Trophoblast cell (in vitro differentiated cells and primary cell): ENCODE measurements around the gene ZKSCAN4.

Source experiments
- DNase-seq, 2 donors: peaks; one replicate each; pipeline ENCODE4 v3.0.0-alpha.2; 2016
- H2AFZ ChIP-seq: 2 replicates; pipeline ENCODE4 v1.6.1; 2013; ENCODE audit warnings: low read length, moderate library complexity, mild to moderate bottlenecking; ENCODE audit not compliant: insufficient read depth, poor library complexity
- H2AK5ac ChIP-seq: 2 replicates; pipeline ENCODE4 v1.6.1; 2013; ENCODE audit warnings: mild to moderate bottlenecking, low read length
- H2BK120ac ChIP-seq: 2 replicates; pipeline ENCODE4 v1.6.1; 2013; ENCODE audit warnings: low read length, mild to moderate bottlenecking, moderate library complexity; ENCODE audit not compliant: insufficient read depth, poor library complexity
- H2BK12ac ChIP-seq: 2 replicates; pipeline ENCODE4 v1.6.1; 2013; ENCODE audit warnings: mild to moderate bottlenecking, low read length, moderate library complexity
- H2BK5ac ChIP-seq: 2 replicates; pipeline ENCODE4 v1.6.1; 2013; ENCODE audit warnings: low read length, low read depth, moderate library complexity, mild to moderate bottlenecking; ENCODE audit not compliant: poor library complexity
- H3K14ac ChIP-seq: 2 replicates; pipeline ENCODE4 v1.6.1; 2013; ENCODE audit warnings: mild to moderate bottlenecking, low read length
- H3K18ac ChIP-seq: 2 replicates; pipeline ENCODE4 v1.6.1; 2013; ENCODE audit warnings: mild to moderate bottlenecking, low read length
- H3K23ac ChIP-seq: 2 replicates; pipeline ENCODE4 v1.6.1; 2013; ENCODE audit warnings: low read length
- H3K27ac ChIP-seq: 2 replicates; pipeline ENCODE4 v1.5.1; 2013; ENCODE audit warnings: low read depth, mild to moderate bottlenecking, inconsistent platforms, low read length, moderate library complexity
- H3K27me3 ChIP-seq: 2 replicates; pipeline ENCODE4 v1.6.1; 2013; ENCODE audit warnings: inconsistent platforms, mild to moderate bottlenecking, low read length, moderate library complexity; ENCODE audit not compliant: insufficient read depth
- H3K36me3 ChIP-seq, 2 experiments: 1 replicate in 1 of 2; 2 replicates in 1 of 2; pipeline ENCODE4 v1.6.1; 2013; ENCODE audit warnings: low read length in 2 of 2, mild to moderate bottlenecking in 2 of 2, moderate library complexity in 1 of 2; ENCODE audit not compliant: insufficient read depth in 2 of 2, control insufficient read depth in 1 of 2
- H3K4ac ChIP-seq: 2 replicates; pipeline ENCODE4 v1.6.1; 2013; ENCODE audit warnings: low read depth, mild to moderate bottlenecking, low read length, moderate library complexity
- H3K4me1 ChIP-seq, 2 experiments: 1 replicate in 1 of 2; 2 replicates in 1 of 2; pipeline ENCODE4 v1.6.1; 2013; ENCODE audit warnings: low read length in 2 of 2, mild to moderate bottlenecking in 2 of 2, moderate library complexity in 1 of 2; ENCODE audit not compliant: insufficient read depth in 2 of 2, control insufficient read depth in 1 of 2
- H3K4me2 ChIP-seq: 2 replicates; pipeline ENCODE4 v1.6.1; 2013; ENCODE audit warnings: inconsistent platforms, mild to moderate bottlenecking, low read length, moderate library complexity
- H3K4me3 ChIP-seq: 2 replicates; pipeline ENCODE4 v1.5.1; 2013; ENCODE audit warnings: mild to moderate bottlenecking, low read depth, low read length, inconsistent platforms
- H3K79me1 ChIP-seq: one replicate; pipeline ENCODE4 v1.6.1; 2013; ENCODE audit warnings: low read length
- H3K79me2 ChIP-seq: 2 replicates; pipeline ENCODE4 v1.6.1; 2013; ENCODE audit warnings: low read length, mild to moderate bottlenecking; ENCODE audit not compliant: control insufficient read depth, insufficient read depth, poor library complexity
- H3K9ac ChIP-seq: 2 replicates; pipeline ENCODE4 v1.6.1; 2013; ENCODE audit warnings: mild to moderate bottlenecking, low read length
- H3K9me3 ChIP-seq: 2 replicates; pipeline ENCODE4 v1.6.1; 2013; ENCODE audit warnings: low read depth, mild to moderate bottlenecking, control low read depth, inconsistent platforms, low read length; ENCODE audit not compliant: insufficient read depth
- H4K12ac ChIP-seq: 2 replicates; pipeline ENCODE4 v1.6.1; 2013; ENCODE audit warnings: low read depth, mild to moderate bottlenecking, low read length, moderate library complexity
- H4K8ac ChIP-seq: 2 replicates; pipeline ENCODE4 v1.6.1; 2013; ENCODE audit warnings: low read depth, mild to moderate bottlenecking, low read length, moderate library complexity
- H4K91ac ChIP-seq: one replicate; pipeline ENCODE4 v1.6.1; 2013; ENCODE audit warnings: low read depth, mild to moderate bottlenecking, low read length, moderate library complexity
- WGBS: extraction: QIAGEN DNeasy Blood & Tissue Kit; methylation state at CpG from one replicate; pipeline ENCODE4 v1.1.7; 2013; ENCODE audit warnings: missing lambda C conversion rate; ENCODE audit not compliant: insufficient read length, insufficient coverage; ENCODE audit errors: extremely low coverage; 5-methylcytosine and 5-hydroxymethylcytosine counted together

Gene ZKSCAN4

DNA sequence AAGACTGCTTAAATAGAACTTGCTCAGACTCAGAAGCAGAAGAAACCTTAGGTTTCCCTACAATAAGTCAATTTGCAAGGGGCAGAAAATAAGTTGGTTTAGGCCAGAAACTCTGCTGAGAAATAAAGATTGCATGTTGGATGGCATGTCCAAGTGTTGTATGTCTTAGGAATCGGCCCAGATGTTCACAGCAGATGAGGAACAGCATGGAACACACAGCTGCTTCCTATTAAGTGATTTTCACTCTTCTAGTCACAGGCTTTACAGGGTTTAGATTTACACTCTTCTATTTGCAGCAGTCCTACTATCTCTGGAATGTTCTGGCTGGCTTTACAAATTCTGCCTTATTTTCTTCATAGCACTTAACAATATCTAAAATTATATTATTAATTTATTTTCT lies 3.2 kb downstream of the ZKSCAN4 start:
- Histone ChIP-seq H4K8ac (no peak overlapping the region), H3K36me3 (peaks cover 6 to 22% of the 10 kb centered on the region in 2 experiments), H3K27me3 (no peaks in the 10 kb centered on the region), H3K18ac (no peak overlapping the region), H3K4me2 (no peak overlapping the region), H3K14ac (no peak overlapping the region), H3K79me2 (no peaks in the 10 kb centered on the region), H4K91ac (no peak overlapping the region), H3K23ac (no peak overlapping the region), H3K4me3 (no peak overlapping the region), H3K27ac (no peak overlapping the region), H4K12ac (no peak overlapping the region), H3K79me1 (no peaks in the 10 kb centered on the region), H2BK120ac (no peak overlapping the region), H2AK5ac (no peak overlapping the region), H2BK5ac (no peak overlapping the region), H2AFZ (no peak overlapping the region), H3K4me1 (peaks cover 6 to 9% of the 10 kb centered on the region in 2 experiments), H3K4ac (no peak overlapping the region), H2BK12ac (no peak overlapping the region), H3K9me3 (peaks cover 3% of the 10 kb centered on the region), H3K9ac (no peak overlapping the region)
- no peak for DNase-seq
- no CpG with 5 or more reads among the region's 1 CpG for WGBS

DNA sequence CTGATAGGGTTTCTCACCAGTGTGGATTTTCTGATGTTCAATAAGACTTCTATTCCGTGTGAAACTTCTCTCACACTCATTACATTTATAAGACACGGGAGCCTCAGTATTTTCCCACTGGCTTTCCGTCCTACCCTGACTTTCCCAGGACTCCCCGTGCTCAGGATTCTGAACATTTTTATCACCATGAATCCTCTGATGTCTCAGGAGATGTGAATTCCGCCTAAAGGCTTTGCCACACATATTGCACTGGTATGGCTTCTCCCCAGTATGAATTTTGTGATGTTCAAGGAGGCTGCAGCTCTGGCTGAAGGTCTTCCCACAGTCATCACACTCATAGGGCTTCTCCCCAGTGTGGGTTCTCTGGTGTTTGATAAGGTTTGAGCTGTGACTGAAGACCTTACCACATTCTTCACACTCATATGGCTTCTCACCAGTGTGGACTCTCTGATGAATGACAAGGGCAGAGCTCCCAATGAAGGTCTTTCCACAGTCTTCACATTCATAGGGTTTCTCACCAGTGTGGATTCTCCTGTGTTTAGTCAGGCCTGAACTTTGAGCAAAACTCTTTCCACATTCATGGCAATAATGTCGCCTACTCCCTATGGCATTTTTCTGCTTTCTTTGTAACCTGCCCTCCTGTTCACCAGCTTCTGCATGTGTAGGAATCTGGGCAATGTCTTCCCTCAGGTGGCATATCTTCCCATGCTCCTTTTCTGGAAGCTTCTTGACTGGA lies 6.7 kb downstream of the ZKSCAN4 start:
- H3K79me2 ChIP-seq, result no peaks in the 10 kb centered on the region
- no peak overlapping the region for H2BK5ac ChIP-seq
- H3K4ac ChIP-seq, result no peak overlapping the region
- H4K91ac ChIP-seq, result no peak overlapping the region
- H4K12ac ChIP-seq, result no peak overlapping the region
- no peak overlapping the region for H3K4me2 ChIP-seq
- no peaks in the 10 kb centered on the region for H3K27me3 ChIP-seq
- H3K9ac ChIP-seq, result no peak overlapping the region
- no peaks in the 10 kb centered on the region for H3K9me3 ChIP-seq
- H3K4me1 ChIP-seq, result no peaks in the 10 kb centered on the region
- no peak overlapping the region for H4K8ac ChIP-seq
- peak; percentile 78 to 91 for DNase-seq
- H2AFZ ChIP-seq, result no peak overlapping the region
- H2AK5ac ChIP-seq, result no peak overlapping the region
- peaks cover 6 to 22% of the 10 kb centered on the region in 2 experiments for H3K36me3 ChIP-seq
- WGBS, result no CpG with 5 or more reads among the region's 6 CpGs
- H3K79me1 ChIP-seq, result no peaks in the 10 kb centered on the region
- no peak overlapping the region for H3K14ac ChIP-seq
- no peak overlapping the region for H3K18ac ChIP-seq
- no peak overlapping the region for H3K23ac ChIP-seq
- H2BK12ac ChIP-seq, result no peak overlapping the region
- no peak overlapping the region for H3K4me3 ChIP-seq
- no peak overlapping the region for H3K27ac ChIP-seq
- H2BK120ac ChIP-seq, result no peak overlapping the region

DNA sequence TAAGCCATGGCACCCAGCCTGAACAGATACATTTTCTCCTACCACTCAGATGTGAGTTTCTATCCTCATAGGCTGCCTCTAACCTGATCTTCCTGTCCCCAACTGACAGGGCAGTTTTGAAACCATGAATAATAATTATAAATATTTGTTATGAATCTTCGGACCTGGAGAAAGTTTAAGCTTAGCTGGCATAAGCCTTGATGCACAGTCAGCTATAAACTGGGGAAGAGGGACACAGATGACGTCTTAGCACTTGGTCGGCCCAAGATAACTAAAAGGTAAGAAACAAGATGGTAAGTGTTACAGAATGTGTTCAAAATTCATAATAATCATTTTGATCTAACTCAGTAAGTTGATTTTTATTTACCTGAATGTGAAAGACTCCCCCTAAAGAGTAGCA lies 8.1 kb downstream of the ZKSCAN4 start:
- H3K36me3 ChIP-seq, result peaks cover 6 to 20% of the 10 kb centered on the region in 2 experiments
- H3K4me1 ChIP-seq, result no peaks in the 10 kb centered on the region
- no peaks in the 10 kb centered on the region for H3K9me3 ChIP-seq
- no peak overlapping the region for H4K91ac ChIP-seq
- H3K14ac ChIP-seq, result no peak overlapping the region
- no peak overlapping the region for H2AK5ac ChIP-seq
- no peaks in the 10 kb centered on the region for H3K79me1 ChIP-seq
- H2BK120ac ChIP-seq, result no peak overlapping the region
- no peaks in the 10 kb centered on the region for H3K27me3 ChIP-seq
- no peak for DNase-seq
- H3K79me2 ChIP-seq, result no peaks in the 10 kb centered on the region
- H3K23ac ChIP-seq, result no peak overlapping the region
- no peak overlapping the region for H3K4me3 ChIP-seq
- no peak overlapping the region for H4K12ac ChIP-seq
- no peak overlapping the region for H4K8ac ChIP-seq
- no peak overlapping the region for H2BK12ac ChIP-seq
- H2AFZ ChIP-seq, result no peak overlapping the region
- H3K18ac ChIP-seq, result no peak overlapping the region
- H3K27ac ChIP-seq, result no peak overlapping the region
- H3K9ac ChIP-seq, result no peak overlapping the region
- no peak overlapping the region for H3K4ac ChIP-seq
- H2BK5ac ChIP-seq, result no peak overlapping the region
- no CpG with 5 or more reads among the region's 3 CpGs for WGBS
- no peak overlapping the region for H3K4me2 ChIP-seq

DNA sequence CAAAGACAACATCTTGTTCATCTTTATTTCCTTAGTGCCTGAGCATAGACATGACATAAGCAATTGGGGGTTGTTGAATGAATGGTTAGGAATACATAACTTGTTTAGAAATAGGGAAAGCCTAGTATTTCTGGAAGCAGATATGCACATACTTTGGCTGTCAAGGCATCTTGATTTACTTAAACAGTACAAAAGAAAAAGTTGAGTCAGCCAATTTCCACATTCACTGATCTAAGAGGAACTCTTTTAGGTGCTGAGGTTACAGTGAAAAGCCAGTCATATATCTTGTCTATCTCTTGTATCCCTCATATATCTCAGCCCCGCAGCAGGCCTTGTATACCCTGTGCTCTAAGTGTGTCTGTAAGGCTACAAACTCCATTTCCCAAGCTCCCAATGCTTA lies 11.6 kb downstream of the ZKSCAN4 start:
- Histone ChIP-seq H3K36me3 (peaks cover 6 to 12% of the 10 kb centered on the region in 2 experiments), H3K18ac (no peak overlapping the region), H3K27ac (no peak overlapping the region), H2AFZ (no peak overlapping the region), H2BK5ac (no peak overlapping the region), H4K12ac (no peak overlapping the region), H2BK12ac (no peak overlapping the region), H3K4ac (no peak overlapping the region), H3K14ac (no peak overlapping the region), H4K8ac (no peak overlapping the region), H3K23ac (no peak overlapping the region), H3K27me3 (no peaks in the 10 kb centered on the region), H4K91ac (no peak overlapping the region), H3K4me2 (no peak overlapping the region), H3K4me1 (no peaks in the 10 kb centered on the region), H3K4me3 (no peak overlapping the region), H2AK5ac (no peak overlapping the region), H3K79me1 (no peaks in the 10 kb centered on the region), H3K9ac (no peak overlapping the region), H3K9me3 (peaks cover 3% of the 10 kb centered on the region), H3K79me2 (no peaks in the 10 kb centered on the region), H2BK120ac (no peak overlapping the region)
- DNase-seq, result no peak
- WGBS, result no CpG with 5 or more reads among the region's 1 CpG
